Glutamatergic neuron (in vitro differentiated cells): ENCODE measurements around the gene TLL2. TPM values are rescaled to one million over a fixed set of nuclear protein-coding genes. Genes with fewer than 3 reads are reported as not detected.

Source experiments
- DNase-seq: peaks from one replicate; pipeline ENCODE4 v3.0.0; 2022
- H3K27ac Mint-ChIP-seq: one replicate; pipeline ENCODE4 v1.8.0; 2020; ENCODE audit warnings: mild to moderate bottlenecking, mixed read lengths, inconsistent platforms; ENCODE audit not compliant: unreplicated experiment
- H3K27me3 Mint-ChIP-seq: one replicate; pipeline ENCODE4 v1.8.0; 2020; ENCODE audit warnings: mild to moderate bottlenecking, moderate library complexity, mixed read lengths, inconsistent platforms; ENCODE audit not compliant: unreplicated experiment
- H3K36me3 Mint-ChIP-seq: one replicate; pipeline ENCODE4 v1.8.0; 2020; ENCODE audit warnings: mild to moderate bottlenecking, mixed read lengths, inconsistent platforms; ENCODE audit not compliant: unreplicated experiment
- H3K4me1 Mint-ChIP-seq: one replicate; pipeline ENCODE4 v1.8.0; 2020; ENCODE audit warnings: mild to moderate bottlenecking, low read depth, mixed read lengths, inconsistent platforms; ENCODE audit not compliant: unreplicated experiment
- H3K4me3 Mint-ChIP-seq: one replicate; pipeline ENCODE4 v1.8.0; 2020; ENCODE audit warnings: mild to moderate bottlenecking, mixed read lengths, inconsistent platforms; ENCODE audit not compliant: unreplicated experiment
- H3K9me3 Mint-ChIP-seq: one replicate; pipeline ENCODE4 v1.8.0; 2020; ENCODE audit warnings: mild to moderate bottlenecking, moderate library complexity, mixed read lengths, inconsistent platforms; ENCODE audit not compliant: unreplicated experiment
- total RNA-seq: library from RNA; stranded (reverse); fragmentation: NEBNext Ultra II Directional; extraction: Animal tissue kit (Norgen Biotek cat#: 25700); gene quantifications from one replicate; pipeline ENCODE4 v1.2.1, GENCODE V29; 2021; ENCODE audit not compliant: unreplicated experiment
- TF ChIP-seq, protein P1 (sequence below): fragments of 200-600 bp; sonication (generic); IDR thresholded peaks from one replicate; pipeline ENCODE4 v1.5.0; 2021; ENCODE audit not compliant: partially characterized antibody, unreplicated experiment

Gene TLL2
- total RNA-seq, 1 donor from 2014 or later, result 0.17 TPM

DNA sequence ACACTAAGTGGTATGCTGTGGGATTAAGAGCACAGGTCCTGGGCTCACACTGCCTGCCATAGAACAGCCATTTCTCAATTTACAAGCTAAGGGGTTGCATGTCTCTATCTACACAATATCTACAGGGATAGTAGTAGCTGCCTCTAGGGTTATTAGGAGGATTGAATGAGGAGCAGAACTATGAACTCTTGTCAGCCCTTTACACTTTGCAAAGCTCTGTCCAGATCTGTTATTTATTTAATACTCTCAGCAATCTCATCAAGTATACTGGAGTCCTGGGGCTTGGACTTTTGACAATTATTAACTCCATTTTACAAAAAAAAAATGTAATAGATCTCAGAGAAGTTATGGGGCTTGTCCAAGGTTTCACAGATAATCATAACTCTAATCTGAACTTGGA lies 161.7 kb downstream of the TLL2 start:
- H3K4me3 Mint-ChIP-seq, result no peak overlapping the region
- no peak for DNase-seq
- no peak overlapping the region for H3K27ac Mint-ChIP-seq
- TF ChIP-seq, protein P1, sequence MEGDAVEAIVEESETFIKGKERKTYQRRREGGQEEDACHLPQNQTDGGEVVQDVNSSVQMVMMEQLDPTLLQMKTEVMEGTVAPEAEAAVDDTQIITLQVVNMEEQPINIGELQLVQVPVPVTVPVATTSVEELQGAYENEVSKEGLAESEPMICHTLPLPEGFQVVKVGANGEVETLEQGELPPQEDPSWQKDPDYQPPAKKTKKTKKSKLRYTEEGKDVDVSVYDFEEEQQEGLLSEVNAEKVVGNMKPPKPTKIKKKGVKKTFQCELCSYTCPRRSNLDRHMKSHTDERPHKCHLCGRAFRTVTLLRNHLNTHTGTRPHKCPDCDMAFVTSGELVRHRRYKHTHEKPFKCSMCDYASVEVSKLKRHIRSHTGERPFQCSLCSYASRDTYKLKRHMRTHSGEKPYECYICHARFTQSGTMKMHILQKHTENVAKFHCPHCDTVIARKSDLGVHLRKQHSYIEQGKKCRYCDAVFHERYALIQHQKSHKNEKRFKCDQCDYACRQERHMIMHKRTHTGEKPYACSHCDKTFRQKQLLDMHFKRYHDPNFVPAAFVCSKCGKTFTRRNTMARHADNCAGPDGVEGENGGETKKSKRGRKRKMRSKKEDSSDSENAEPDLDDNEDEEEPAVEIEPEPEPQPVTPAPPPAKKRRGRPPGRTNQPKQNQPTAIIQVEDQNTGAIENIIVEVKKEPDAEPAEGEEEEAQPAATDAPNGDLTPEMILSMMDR, result no peak
- H3K27me3 Mint-ChIP-seq, result no peaks in the 10 kb centered on the region
- H3K9me3 Mint-ChIP-seq, result no peaks in the 10 kb centered on the region
- H3K4me1 Mint-ChIP-seq, result no peaks in the 10 kb centered on the region
- no peaks in the 10 kb centered on the region for H3K36me3 Mint-ChIP-seq

DNA sequence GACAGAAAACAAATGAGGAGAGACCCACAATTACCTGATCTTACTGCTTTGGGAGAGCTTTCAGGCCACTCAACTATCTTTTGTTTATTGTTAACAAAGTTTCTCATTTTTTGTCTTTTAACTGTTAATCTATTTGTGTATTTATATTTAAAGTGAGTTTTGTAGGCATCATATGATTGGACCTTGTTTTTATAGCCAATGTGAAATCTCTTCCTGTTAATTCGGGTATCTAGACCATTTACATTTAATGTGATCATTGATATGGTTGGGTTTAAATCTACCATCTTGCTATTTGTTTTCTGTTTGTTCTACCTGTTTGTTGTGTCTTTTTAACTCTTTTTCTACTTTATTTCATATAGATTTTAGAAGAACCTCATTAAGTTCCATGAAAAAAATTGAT lies 167.4 kb downstream of the TLL2 start:
- TF ChIP-seq, protein P1, result no peak
- H3K27ac Mint-ChIP-seq, result no peak overlapping the region
- peaks cover 13% of the 10 kb centered on the region for H3K36me3 Mint-ChIP-seq
- peaks cover 1% of the 10 kb centered on the region for H3K9me3 Mint-ChIP-seq
- H3K4me1 Mint-ChIP-seq, result no peaks in the 10 kb centered on the region
- H3K27me3 Mint-ChIP-seq, result no peaks in the 10 kb centered on the region
- no peak for DNase-seq
- no peak overlapping the region for H3K4me3 Mint-ChIP-seq

DNA sequence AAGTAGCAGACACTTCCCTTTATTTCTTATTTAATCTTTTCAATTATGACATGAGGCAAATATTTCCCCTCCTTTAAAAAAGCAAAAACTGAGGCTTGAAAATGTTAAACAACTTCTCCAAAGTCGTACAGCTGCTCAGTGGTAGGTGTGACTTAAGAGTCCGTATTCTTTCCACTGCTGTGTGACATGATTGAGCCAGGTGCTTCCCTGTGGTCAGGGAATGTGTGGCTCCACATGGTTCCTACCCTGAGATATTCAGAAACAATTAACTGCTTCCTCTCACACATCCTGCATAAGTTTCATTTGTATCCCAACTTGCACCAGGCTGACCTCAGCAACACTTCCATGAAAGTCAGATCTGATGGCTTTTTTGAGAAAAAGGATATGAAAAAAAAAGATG lies 168.5 kb downstream of the TLL2 start:
- no peaks in the 10 kb centered on the region for H3K27me3 Mint-ChIP-seq
- no peak for DNase-seq
- H3K4me3 Mint-ChIP-seq, result no peak overlapping the region
- H3K36me3 Mint-ChIP-seq, result peaks cover 13% of the 10 kb centered on the region
- TF ChIP-seq, protein P1, result no peak
- H3K9me3 Mint-ChIP-seq, result peaks cover 1% of the 10 kb centered on the region
- H3K4me1 Mint-ChIP-seq, result no peaks in the 10 kb centered on the region
- no peak overlapping the region for H3K27ac Mint-ChIP-seq

DNA sequence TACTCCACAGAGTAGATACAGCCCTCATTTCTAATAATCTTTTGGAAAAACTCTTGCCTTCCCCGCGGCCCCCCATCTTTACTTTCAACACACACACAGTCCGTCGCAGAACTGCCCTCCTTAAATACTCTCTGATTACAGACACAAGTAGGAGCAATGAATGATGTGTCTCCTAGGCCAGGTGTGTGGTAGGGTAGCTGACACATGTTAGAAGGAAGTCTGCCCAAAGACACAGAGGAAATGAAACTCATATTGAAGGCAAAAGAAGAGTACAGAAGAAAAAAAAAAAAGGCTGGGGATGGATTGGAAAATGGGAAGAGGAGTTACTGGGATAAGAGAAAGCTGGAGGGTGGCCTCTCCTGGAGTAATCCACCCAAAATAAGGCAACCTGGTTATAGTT lies 169.5 kb downstream of the TLL2 start:
- no peak overlapping the region for H3K4me3 Mint-ChIP-seq
- H3K4me1 Mint-ChIP-seq, result no peaks in the 10 kb centered on the region
- H3K27ac Mint-ChIP-seq, result no peak overlapping the region
- H3K27me3 Mint-ChIP-seq, result no peaks in the 10 kb centered on the region
- TF ChIP-seq, protein P1, result no peak
- peaks cover 1% of the 10 kb centered on the region for H3K9me3 Mint-ChIP-seq
- H3K36me3 Mint-ChIP-seq, result peaks cover 13% of the 10 kb centered on the region
- DNase-seq, result no peak

DNA sequence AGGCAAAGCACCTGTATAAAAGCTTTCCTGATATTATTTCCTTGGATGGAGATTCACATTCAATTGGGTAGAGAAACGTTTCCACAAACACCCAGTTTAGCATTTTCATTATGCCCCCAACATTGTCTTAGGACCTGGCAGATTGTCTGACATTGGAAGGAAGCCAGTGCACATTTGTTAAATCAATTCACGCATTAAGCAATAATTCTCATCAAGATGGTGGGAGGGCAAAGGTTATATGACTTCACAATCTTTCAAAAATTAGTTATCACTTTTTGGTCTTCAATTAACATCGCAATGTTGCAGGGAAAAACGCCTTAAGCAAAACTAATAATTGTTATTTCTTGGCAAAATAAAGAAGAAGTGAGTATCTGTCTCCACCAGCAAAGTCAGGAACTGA lies 171.3 kb downstream of the TLL2 start:
- no peak overlapping the region for H3K27ac Mint-ChIP-seq
- H3K36me3 Mint-ChIP-seq, result peaks cover 13% of the 10 kb centered on the region
- TF ChIP-seq, protein P1, result no peak
- peaks cover 1% of the 10 kb centered on the region for H3K9me3 Mint-ChIP-seq
- DNase-seq, result no peak
- no peaks in the 10 kb centered on the region for H3K4me1 Mint-ChIP-seq
- H3K4me3 Mint-ChIP-seq, result no peak overlapping the region
- no peaks in the 10 kb centered on the region for H3K27me3 Mint-ChIP-seq
